ENCODE measurements around the gene NAP1L1. TPM values are rescaled to one million over a fixed set of nuclear protein-coding genes. Genes with fewer than 3 reads are reported as not detected.

NAP1L1 gene
- total RNA-seq, 4 donors from 2014 or later = 193 to 341 (median 213) TPM

DNA sequence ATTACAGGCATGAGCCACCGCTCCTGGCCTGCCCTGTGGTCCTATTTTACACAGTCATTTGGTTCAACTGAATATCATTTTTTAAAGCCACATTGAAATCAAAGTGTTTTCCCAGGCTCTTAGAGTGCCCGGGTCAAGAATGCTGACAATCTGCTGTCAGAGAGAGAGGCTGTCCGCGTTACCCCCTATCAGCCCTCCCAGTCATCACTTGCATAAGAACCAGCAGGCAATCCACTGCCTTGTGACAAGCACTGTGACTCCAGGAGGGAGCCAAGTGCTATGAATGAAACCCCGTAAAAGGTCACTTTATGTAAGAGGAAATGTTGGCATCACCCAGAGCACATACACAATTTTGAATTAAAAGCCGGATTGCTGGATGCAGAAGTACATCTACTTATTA lies 66.4 kb downstream of the NAP1L1 start:
- Histone ChIP-seq H3K9me3 (no peaks in the 10 kb centered on the region), H3K27ac (peak overlapping the region; percentile 86 to 98 (median 93)), H3K27me3 (no peaks in the 10 kb centered on the region), H3K4me1 (peaks cover 32 to 33% of the 10 kb centered on the region in 2 donors), H3K36me3 (no peaks in the 10 kb centered on the region), H3K4me3 (replicated peaks in 1 of 3) (no peak overlapping the region)
- WGBS, 2 donors = 31 to 42% methylated on average over 6 of the region's 6 CpGs
- peak; percentile 79 to 86 for DNase-seq
- TF ChIP-seq, protein P1, sequence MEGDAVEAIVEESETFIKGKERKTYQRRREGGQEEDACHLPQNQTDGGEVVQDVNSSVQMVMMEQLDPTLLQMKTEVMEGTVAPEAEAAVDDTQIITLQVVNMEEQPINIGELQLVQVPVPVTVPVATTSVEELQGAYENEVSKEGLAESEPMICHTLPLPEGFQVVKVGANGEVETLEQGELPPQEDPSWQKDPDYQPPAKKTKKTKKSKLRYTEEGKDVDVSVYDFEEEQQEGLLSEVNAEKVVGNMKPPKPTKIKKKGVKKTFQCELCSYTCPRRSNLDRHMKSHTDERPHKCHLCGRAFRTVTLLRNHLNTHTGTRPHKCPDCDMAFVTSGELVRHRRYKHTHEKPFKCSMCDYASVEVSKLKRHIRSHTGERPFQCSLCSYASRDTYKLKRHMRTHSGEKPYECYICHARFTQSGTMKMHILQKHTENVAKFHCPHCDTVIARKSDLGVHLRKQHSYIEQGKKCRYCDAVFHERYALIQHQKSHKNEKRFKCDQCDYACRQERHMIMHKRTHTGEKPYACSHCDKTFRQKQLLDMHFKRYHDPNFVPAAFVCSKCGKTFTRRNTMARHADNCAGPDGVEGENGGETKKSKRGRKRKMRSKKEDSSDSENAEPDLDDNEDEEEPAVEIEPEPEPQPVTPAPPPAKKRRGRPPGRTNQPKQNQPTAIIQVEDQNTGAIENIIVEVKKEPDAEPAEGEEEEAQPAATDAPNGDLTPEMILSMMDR (IDR thresholded peaks at IDR 0.05) = no peak
- TF ChIP-seq POLR2A (IDR thresholded peaks at IDR 0.05) = peak in 1 of 2 donors; percentile 25
- intact Hi-C loops (cut with DNase I) = no loop called here

DNA sequence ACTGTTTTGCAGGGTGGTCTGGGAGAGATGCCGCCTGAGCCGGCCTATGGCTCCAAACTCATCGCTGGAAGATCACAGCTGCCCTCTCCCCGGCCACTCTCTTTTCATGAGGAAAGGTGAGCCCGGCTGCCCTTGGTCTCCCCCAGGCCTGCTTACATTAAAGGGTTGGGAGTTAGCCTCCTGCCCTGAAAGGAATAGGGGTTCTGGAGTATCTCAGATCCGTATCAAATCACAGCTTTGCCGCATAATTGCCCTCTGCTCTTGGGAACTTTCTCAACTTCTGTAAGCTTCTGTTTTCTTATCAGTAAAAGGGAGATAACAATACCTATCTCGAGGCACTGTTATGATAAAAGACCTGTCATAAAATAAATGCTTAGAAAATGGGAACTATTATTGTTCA lies 70.5 kb downstream of the NAP1L1 start:
- WGBS, 2 donors = 93% methylated on average over 8 of the region's 8 CpGs
- intact Hi-C loops (cut with DNase I) = no loop called here
- no peak for DNase-seq
- Histone ChIP-seq H3K9me3 (no peaks in the 10 kb centered on the region), H3K4me3 (replicated peaks in 1 of 3) (no peak overlapping the region), H3K36me3 (no peaks in the 10 kb centered on the region), H3K4me1 (peaks cover 13 to 28% of the 10 kb centered on the region in 2 donors), H3K27me3 (no peaks in the 10 kb centered on the region), H3K27ac (no peak overlapping the region)
- TF ChIP-seq, protein P1 (IDR thresholded peaks at IDR 0.05) = no peak
- TF ChIP-seq POLR2A (IDR thresholded peaks at IDR 0.05) = no peak

DNA sequence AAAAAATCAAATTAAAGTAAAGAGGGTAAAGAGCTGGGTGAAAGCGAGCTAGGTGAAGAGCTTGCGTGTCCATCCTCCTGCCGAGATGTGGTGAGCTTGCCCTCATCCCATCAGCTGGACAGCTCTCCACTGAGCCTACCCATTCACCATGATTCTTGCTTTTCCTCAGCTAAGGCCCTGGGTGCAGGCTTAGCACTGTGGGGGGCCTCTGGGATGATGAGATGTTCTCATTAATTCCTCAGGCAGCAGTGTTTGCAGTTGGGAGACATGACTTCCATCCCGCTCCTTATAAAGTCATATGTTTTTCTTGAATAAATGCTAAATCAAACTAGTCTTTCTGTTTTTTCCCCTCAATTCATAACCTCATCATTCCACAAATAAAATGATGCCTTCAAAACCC lies 70.9 kb downstream of the NAP1L1 start:
- H3K4me3 ChIP-seq (replicated peaks in 1 of 3) = no peak overlapping the region
- H3K27me3 ChIP-seq = no peaks in the 10 kb centered on the region
- H3K4me1 ChIP-seq = peaks cover 13 to 28% of the 10 kb centered on the region in 2 donors
- no peaks in the 10 kb centered on the region for H3K9me3 ChIP-seq
- DNase-seq = no peak
- no peaks in the 10 kb centered on the region for H3K36me3 ChIP-seq
- H3K27ac ChIP-seq = no peak overlapping the region
- intact Hi-C loops (cut with DNase I) = no loop called here
- TF ChIP-seq, protein P1 (IDR thresholded peaks at IDR 0.05) = no peak
- TF ChIP-seq POLR2A (IDR thresholded peaks at IDR 0.05) = no peak
- WGBS, 2 donors = 93 to 96% methylated on average over 4 of the region's 4 CpGs

DNA sequence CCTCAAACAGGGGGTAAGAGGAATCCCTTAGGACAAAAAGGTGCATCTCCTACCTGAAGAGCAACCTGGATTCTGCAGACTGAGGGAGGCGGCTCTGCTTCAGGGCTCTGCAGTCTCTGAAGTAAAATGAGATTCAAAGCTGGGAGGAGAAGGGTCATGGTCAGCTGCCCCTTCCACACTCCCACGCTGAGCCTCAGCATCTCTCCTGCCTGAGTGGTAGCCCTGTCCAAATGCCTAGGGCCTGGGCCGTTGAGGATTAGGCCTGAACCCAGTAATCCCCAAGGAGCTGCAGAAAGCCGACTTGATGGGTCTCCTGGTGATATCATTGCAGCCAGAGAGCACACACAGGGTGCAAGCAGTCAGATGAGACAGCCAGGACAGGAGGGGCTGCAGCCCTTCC lies 71.8 kb downstream of the NAP1L1 start:
- no peaks in the 10 kb centered on the region for H3K27me3 ChIP-seq
- H3K9me3 ChIP-seq = no peaks in the 10 kb centered on the region
- no peaks in the 10 kb centered on the region for H3K36me3 ChIP-seq
- H3K4me3 ChIP-seq (replicated peaks in 1 of 3) = no peak overlapping the region
- no peak for DNase-seq
- whole genome bisulfite sequencing, 2 donors = 82 to 100% methylated on average over 2 to 4 of the region's 4 CpGs
- TF ChIP-seq, protein P1 (IDR thresholded peaks at IDR 0.05) = no peak
- TF ChIP-seq POLR2A (IDR thresholded peaks at IDR 0.05) = no peak
- no peak overlapping the region for H3K27ac ChIP-seq
- peaks cover 4 to 23% of the 10 kb centered on the region in 2 donors for H3K4me1 ChIP-seq
- intact Hi-C loops (cut with DNase I) = no loop called here

DNA sequence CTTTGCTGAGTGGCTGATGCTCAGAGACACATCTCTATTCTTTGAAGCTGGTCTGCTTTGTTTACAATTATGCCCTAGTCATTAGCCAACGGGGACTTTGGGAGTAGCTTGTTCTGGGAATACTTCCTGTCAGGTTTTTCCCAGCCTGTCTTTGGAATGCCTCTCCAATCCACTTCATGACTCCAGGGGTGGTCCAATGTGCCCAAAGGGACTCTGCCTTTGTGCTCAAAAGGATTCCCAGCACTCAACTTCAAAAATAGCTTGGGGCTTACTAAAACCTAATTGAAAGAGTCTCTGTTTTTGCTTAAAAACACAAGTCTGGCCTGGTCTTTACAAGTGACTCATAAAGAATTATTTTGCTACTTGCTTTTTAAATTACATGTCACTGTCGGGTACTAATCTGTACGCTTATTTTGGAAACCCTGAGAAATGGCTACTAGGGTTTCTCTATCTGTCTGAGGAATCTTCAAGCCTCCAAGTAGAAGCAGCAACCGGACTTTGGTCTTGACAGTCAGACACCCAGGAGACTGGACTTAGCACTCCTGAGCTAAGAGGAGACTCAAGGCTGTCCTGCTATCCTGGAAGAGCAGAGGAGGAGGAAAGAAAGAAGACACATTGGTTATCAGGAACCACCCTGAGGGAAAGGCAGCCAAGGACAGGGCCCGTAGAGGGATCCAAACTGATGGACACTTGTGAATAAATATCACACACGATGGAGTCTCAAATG lies 73.6 kb downstream of the NAP1L1 start:
- Histone ChIP-seq H3K4me3 (replicated peaks in 1 of 3) (no peak overlapping the region), H3K4me1 (peaks cover 0 to 19% of the 10 kb centered on the region in 2 donors), H3K36me3 (no peaks in the 10 kb centered on the region), H3K9me3 (no peaks in the 10 kb centered on the region), H3K27ac (peak overlapping the region in 1 of 3 donors; percentile 10), H3K27me3 (no peaks in the 10 kb centered on the region)
- 72% methylated on average over 6 of the region's 6 CpGs for WGBS, 2 donors
- intact Hi-C loops (cut with DNase I) = no loop called here
- no peak for DNase-seq
- TF ChIP-seq, protein P1 (IDR thresholded peaks at IDR 0.05) = no peak

Measured in thyroid gland (tissue), 4 donors.